Gastrocnemius medialis (tissue), 4 donors: ENCODE data around the gene METTL17. TPM values are rescaled to one million over a fixed set of nuclear protein-coding genes. Genes with fewer than 3 reads are reported as not detected.
A peak's percentile ranks its signal among the peaks of the same experiment; 100 is the strongest.

Experiments used
- ATAC-seq, 2 donors: fragments of 150-250 bp; one replicate each; pipeline ENCODE4 v1.9.1; 2016
- DNase-seq, 2 donors: peaks; one replicate each; pipeline ENCODE4 v3.0.0-alpha.2; 2019
- H3K27ac ChIP-seq, 4 donors: fragments of 200-600 bp; sonication (generic); 1 replicate in 1 of 4; 2 replicates in 3 of 4; pipeline ENCODE4 v1.5.1; 2016 to 2018; ENCODE audit warnings: mild to moderate bottlenecking in 2 of 4, moderate library complexity in 1 of 4
- H3K27me3 ChIP-seq, 3 donors: fragments of 200-600 bp; sonication (generic) in 2 of 3; 1 replicate in 1 of 3; 2 replicates in 2 of 3; pipeline versions ENCODE4 v1.5.1 to v1.6.0; 2016 to 2019; ENCODE audit warnings: mild to moderate bottlenecking in 1 of 3, moderate library complexity in 1 of 3
- H3K36me3 ChIP-seq, 2 donors: fragments of 200-600 bp; sonication (generic) in 1 of 2; one replicate each; pipeline ENCODE4 v1.5.1; 2017 to 2018
- H3K4me1 ChIP-seq, 2 donors: fragments of 200-600 bp; sonication (generic) in 1 of 2; one replicate each; pipeline ENCODE4 v1.5.1; 2016 to 2017; ENCODE audit warnings: mild to moderate bottlenecking in 2 of 2
- H3K4me3 ChIP-seq, 4 donors: fragments of 200-600 bp; sonication (generic) in 3 of 4; 1 replicate in 1 of 4; 2 replicates in 3 of 4; pipeline ENCODE4 v1.5.1; 2016 to 2019; ENCODE audit warnings: mild to moderate bottlenecking in 2 of 4
- H3K9me3 ChIP-seq, 3 donors: fragments of 200-600 bp; sonication (generic) in 2 of 3; 1 replicate in 1 of 3; 2 replicates in 2 of 3; pipeline ENCODE4 v1.5.1; 2016 to 2019
- CTCF ChIP-seq, 5 experiments: fragments of 450-650 bp in 3 of 5; fragments of 200-600 bp in 2 of 5; sonication (generic) in 2 of 5; IDR thresholded peaks in 4 of 5; conservative IDR thresholded peaks in 1 of 5; 1 replicate in 4 of 5; 2 replicates in 1 of 5; pipeline ENCODE4 v1.5.1; 2016 to 2019; ENCODE audit warnings: antibody characterized with exemption in 5 of 5, mild to moderate bottlenecking in 3 of 5, moderate library complexity in 3 of 5
- POLR2A ChIP-seq, 2 donors: fragments of 450-650 bp; IDR thresholded peaks; one replicate each; pipeline ENCODE4 v1.6.1; 2017; ENCODE audit warnings: antibody characterized with exemption in 2 of 2, mild to moderate bottlenecking in 2 of 2, moderate library complexity in 2 of 2
- in situ Hi-C, 4 donors: fragments of 200-750 bp; cut with MboI; loops; one replicate each; pipeline versions ENCODE4 v1.15.0 to v1.8.0; 2017; ENCODE audit warnings: low sequenced_read_pairs in 4 of 4
- intact Hi-C: fragments of 100-400 bp; cut with DNase I; formaldehyde crosslinking; loops from one replicate; pipeline ENCODE4 v1.15.1; 2023; ENCODE audit warnings: low total_unique reads
- total RNA-seq, 4 donors: library from RNA; depleted of rRNA; stranded (reverse); fragments of >200 nt; gene quantifications; one replicate each; pipeline versions ENCODE4 v1.1.0 to v1.2.3, GENCODE V29; 2016

METTL17 gene
- total RNA-seq, 4 donors from 2014 or later, result 33.9 to 69.5 (median 50.8) TPM

DNA sequence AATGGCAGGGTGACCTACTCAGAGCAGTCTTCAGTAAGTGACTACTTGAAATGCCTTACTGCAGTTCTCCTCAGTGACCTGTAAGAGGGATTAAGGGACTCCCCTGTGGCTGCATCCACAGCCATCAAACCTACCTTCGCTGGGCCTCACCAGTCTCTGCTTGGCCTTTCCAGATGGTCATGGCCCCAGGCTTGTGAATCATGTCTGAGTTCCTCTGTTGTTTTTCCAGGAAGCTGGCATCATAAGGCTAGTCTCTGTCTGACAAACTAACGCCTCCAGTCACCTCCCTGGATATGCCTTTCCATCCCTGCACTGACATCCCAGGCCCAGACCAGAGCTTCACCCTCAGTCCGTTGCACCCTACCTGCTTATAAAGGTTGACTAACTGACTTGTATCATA, 20.4 kb upstream of the METTL17 start:
- in situ Hi-C loops, result loop anchor here (5.0 to 25.0 kb wide), 3 partner anchors 107 to 115 kb away; no protein-coding TSS in a partner anchor

DNA sequence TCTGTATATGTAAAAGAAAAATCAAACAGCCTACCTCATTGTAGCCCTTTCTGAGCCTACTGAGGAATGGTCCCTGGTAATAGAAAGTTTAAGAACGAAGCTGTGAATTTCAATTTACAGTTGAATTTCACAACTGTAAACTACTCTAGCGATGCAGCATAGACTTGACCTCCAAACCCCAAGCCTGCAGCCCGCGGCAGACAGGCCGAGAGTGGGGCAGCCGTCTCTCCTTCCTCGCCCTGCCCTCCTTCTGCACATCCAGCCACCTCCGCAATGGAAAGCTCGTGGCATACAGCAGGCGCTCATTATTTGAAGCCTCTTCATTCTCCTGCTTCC, 19.2 kb upstream of the METTL17 start:
- Histone ChIP-seq H3K27ac (peak overlapping the region in 2 of 4 donors; percentile 64 to 67), H3K9me3 (no peaks in the 10 kb centered on the region), H3K27me3 (peaks cover 0 to 2% (median 0%) of the 10 kb centered on the region in 3 donors), H3K4me1 (peaks cover 5 to 7% of the 10 kb centered on the region in 2 donors), H3K36me3 (no peaks in the 10 kb centered on the region), H3K4me3 (peak overlapping the region; percentile 68 to 80 (median 71))
- no peak for TF ChIP-seq POLR2A (IDR thresholded peaks at IDR 0.05)
- no peak for TF ChIP-seq CTCF (IDR thresholded peaks at IDR 0.05 in 4 of 5, conservative IDR thresholded peaks at IDR 0.05 in 1 of 5)
- DNase-seq (no peak), ATAC-seq (peak in 1 of 2 donors; percentile 4)
- intact Hi-C loops (loop anchor here (5.0 kb wide), 3 partner anchors 137 to 288 kb away; partner anchors contain the start of gene RNASE4), in situ Hi-C loops (loop anchor here in 2 of 4 donors (10.0 to 25.0 kb wide), 2 partner anchors 108 to 276 kb away; no protein-coding TSS in a partner anchor)

More for the DNA sequence above, 20.4 kb upstream of the METTL17 start:
- H3K4me1 ChIP-seq, result peaks cover 5 to 7% of the 10 kb centered on the region in 2 donors
- no peak overlapping the region for H3K4me3 ChIP-seq
- intact Hi-C loops, result no loop called here
- DNase-seq (no peak), ATAC-seq (no peak)
- H3K27ac ChIP-seq, result no peak overlapping the region
- H3K27me3 ChIP-seq, result peaks cover 0 to 2% (median 0%) of the 10 kb centered on the region in 3 donors
- no peaks in the 10 kb centered on the region for H3K9me3 ChIP-seq
- no peak for TF ChIP-seq CTCF (IDR thresholded peaks at IDR 0.05 in 4 of 5, conservative IDR thresholded peaks at IDR 0.05 in 1 of 5)
- no peak for TF ChIP-seq POLR2A (IDR thresholded peaks at IDR 0.05)
- no peaks in the 10 kb centered on the region for H3K36me3 ChIP-seq

GRCh38 chr14:20970983-20971704, 18.6 kb upstream of the METTL17 start:
- H3K4me1 ChIP-seq, result peaks cover 5 to 7% of the 10 kb centered on the region in 2 donors
- intact Hi-C loops (loop anchor here (1.0 to 5.0 kb wide), 5 partner anchors 68 to 289 kb away; partner anchors contain the start of gene RNASE4), in situ Hi-C loops (loop anchor here in 2 of 4 donors (10.0 to 25.0 kb wide), 2 partner anchors 109 to 276 kb away; no protein-coding TSS in a partner anchor)
- H3K27ac ChIP-seq, result peak overlapping the region; percentile 40 to 67 (median 59)
- H3K9me3 ChIP-seq, result no peaks in the 10 kb centered on the region
- ATAC-seq (peak; percentile 92 to 93), DNase-seq (peak; percentile 62 to 74)
- H3K4me3 ChIP-seq, result peak overlapping the region; percentile 68 to 80 (median 71)
- no peaks in the 10 kb centered on the region for H3K27me3 ChIP-seq
- H3K36me3 ChIP-seq, result no peaks in the 10 kb centered on the region
- TF ChIP-seq POLR2A (IDR thresholded peaks at IDR 0.05) (no peak), CTCF (IDR thresholded peaks at IDR 0.05 in 4 of 5, conservative IDR thresholded peaks at IDR 0.05 in 1 of 5) (peak; percentile 77 to 88 (median 84))

DNA sequence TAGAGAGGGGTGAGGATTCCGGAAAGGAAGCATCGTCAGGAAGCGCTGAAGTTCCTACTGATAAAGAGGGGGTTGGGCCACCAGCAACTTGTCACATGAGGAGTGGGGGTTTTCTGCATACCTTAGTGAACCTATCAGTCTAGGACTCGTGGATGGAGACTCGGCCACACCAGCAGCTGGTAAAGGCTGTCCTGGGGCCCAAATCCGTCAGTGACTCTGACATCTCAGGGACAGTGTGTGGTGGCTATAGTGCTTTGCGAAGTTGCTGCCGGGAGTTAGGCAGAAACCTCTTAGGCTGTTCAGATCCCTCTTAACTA, 18.1 kb upstream of the METTL17 start:
- no peak for DNase-seq
- in situ Hi-C loops, result loop anchor here in 2 of 4 donors (10.0 to 25.0 kb wide), 2 partner anchors 109 to 277 kb away; no protein-coding TSS in a partner anchor
- peak overlapping the region in 3 of 4 donors; percentile 54 to 67 (median 64) for H3K27ac ChIP-seq
- intact Hi-C loops, result loop anchor here (1.0 to 5.0 kb wide), 5 partner anchors 68 to 289 kb away; partner anchors contain the start of gene RNASE4
- peak overlapping the region; percentile 68 to 80 (median 71) for H3K4me3 ChIP-seq
- no peaks in the 10 kb centered on the region for H3K9me3 ChIP-seq
- H3K4me1 ChIP-seq, result peaks cover 5 to 7% of the 10 kb centered on the region in 2 donors
- H3K36me3 ChIP-seq, result no peaks in the 10 kb centered on the region
- H3K27me3 ChIP-seq, result no peaks in the 10 kb centered on the region
- TF ChIP-seq CTCF (IDR thresholded peaks at IDR 0.05 in 4 of 5, conservative IDR thresholded peaks at IDR 0.05 in 1 of 5), result no peak
- TF ChIP-seq POLR2A (IDR thresholded peaks at IDR 0.05), result no peak
- peak in 1 of 2 donors; percentile 15 for ATAC-seq
